HG03196 (cell line): ENCODE results near the gene MZF1.
A peak's percentile ranks its signal among the peaks of the same experiment; 100 is the strongest.

Experiments used
- ATAC-seq: cut with Tn5 transposase; IDR thresholded peaks from one replicate; pipeline ENCODE4 v1.9.1; 2021; ENCODE audit not compliant: unreplicated experiment

Gene MZF1

GRCh38 chr19:58570770-58571574, 2.2 kb downstream of the MZF1 start:
- no peak for ATAC-seq

GRCh38 chr19:58569943-58570670, 3.0 kb downstream of the MZF1 start:
- ATAC-seq = no peak

GRCh38 chr19:58569191-58569942, 3.8 kb downstream of the MZF1 start:
- ATAC-seq = no peak

GRCh38 chr19:58568453-58569130, 4.5 kb downstream of the MZF1 start:
- no peak for ATAC-seq

GRCh38 chr19:58566989-58567388, 6.1 kb downstream of the MZF1 start:
- ATAC-seq = no peak

GRCh38 chr19:58563823-58564222, 9.3 kb downstream of the MZF1 start:
- ATAC-seq = no peak

- ATAC-seq = no peak
These were observed 10.0 kb downstream of the MZF1 start for GRCh38 chr19:58563034-58563573.

GRCh38 chr19:58562122-58563033, 10.8 kb downstream of the MZF1 start:
- ATAC-seq = no peak

- no peak for ATAC-seq
These were observed 11.6 kb downstream of the MZF1 start for GRCh38 chr19:58561373-58562121.

- ATAC-seq = no peak
These were observed 12.2 kb downstream of the MZF1 start for GRCh38 chr19:58560921-58561320.

GRCh38 chr19:58560007-58560887, 12.9 kb downstream of the MZF1 start:
- no peak for ATAC-seq

GRCh38 chr19:58559275-58560006, 13.7 kb downstream of the MZF1 start:
- ATAC-seq = peak; percentile 23

GRCh38 chr19:58558623-58559274, 14.4 kb downstream of the MZF1 start:
- peak; percentile 59 for ATAC-seq

- ATAC-seq = no peak
These were observed 15.0 kb downstream of the MZF1 start, which contains the start of gene UBE2M for GRCh38 chr19:58558066-58558622. UBE2M (minus strand) TSS chr19:58558611; CDS start chr19:58558381, 230 bp downstream.

GRCh38 chr19:58557221-58558065, 15.7 kb downstream of the MZF1 start:
- ATAC-seq = no peak
